MM.1S (cell line): ENCODE measurements around the gene PLSCR5.

Experiments used
- DNase-seq: peaks from one replicate; pipeline ENCODE4 v3.0.0-alpha.2; 2015
- H2AFZ ChIP-seq: fragments of 300-600 bp; sonication (generic); 2 replicates; pipeline ENCODE4 v1.6.0; 2016; ENCODE audit warnings: antibody characterized with exemption, low read length
- H3F3A ChIP-seq: fragments of 300-600 bp; sonication (generic); 2 replicates; pipeline ENCODE4 v1.6.1; 2016; ENCODE audit warnings: mild to moderate bottlenecking, antibody characterized with exemption, low read length, moderate library complexity, mixed read lengths; ENCODE audit not compliant: insufficient read depth
- H3K27ac ChIP-seq: fragments of 300-600 bp; sonication (generic); 2 replicates; pipeline ENCODE4 v1.5.1; 2016; ENCODE audit warnings: mild to moderate bottlenecking, low read length
- H3K27me3 ChIP-seq: fragments of 300-600 bp; sonication (generic); replicated peaks from 2 replicates; pipeline ENCODE4 v1.6.0; 2016; ENCODE audit warnings: low read length; ENCODE audit not compliant: insufficient read depth
- H3K36me3 ChIP-seq: fragments of 300-600 bp; sonication (generic); replicated peaks from 2 replicates; pipeline ENCODE4 v1.6.1; 2016; ENCODE audit warnings: mild to moderate bottlenecking, low read length, mixed read lengths; ENCODE audit not compliant: insufficient read depth
- H3K4me1 ChIP-seq: fragments of 300-600 bp; sonication (generic); 2 replicates; pipeline ENCODE4 v1.6.1; 2016; ENCODE audit warnings: low read length, mixed read lengths
- H3K4me2 ChIP-seq: fragments of 300-600 bp; sonication (generic); 2 replicates; pipeline ENCODE4 v1.6.0; 2016; ENCODE audit warnings: low read depth, low read length
- H3K4me3 ChIP-seq: fragments of 300-600 bp; sonication (generic); 2 replicates; pipeline ENCODE4 v1.5.1; 2016; ENCODE audit warnings: low read length, mixed read lengths
- H3K79me2 ChIP-seq: fragments of 300-600 bp; sonication (generic); 2 replicates; pipeline ENCODE4 v1.6.1; 2016; ENCODE audit warnings: mixed run types, low read length, mixed read lengths
- H3K9ac ChIP-seq: fragments of 300-600 bp; sonication (generic); 2 replicates; pipeline ENCODE4 v1.6.1; 2016; ENCODE audit warnings: low read length, mixed read lengths
- H3K9me2 ChIP-seq: fragments of 300-600 bp; sonication (generic); replicated peaks from 2 replicates; pipeline ENCODE4 v1.6.1; 2016; ENCODE audit warnings: mild to moderate bottlenecking, low read length, mixed read lengths; ENCODE audit not compliant: insufficient read depth
- H3K9me3 ChIP-seq: fragments of 300-600 bp; sonication (generic); replicated peaks from 2 replicates; pipeline ENCODE4 v1.6.1; 2016; ENCODE audit warnings: mild to moderate bottlenecking, low read length, mixed read lengths; ENCODE audit not compliant: insufficient read depth
- H4K20me1 ChIP-seq: fragments of 300-600 bp; sonication (generic); 2 replicates; pipeline ENCODE4 v1.6.1; 2016; ENCODE audit warnings: mild to moderate bottlenecking, low read length, moderate library complexity, mixed read lengths; ENCODE audit not compliant: insufficient read depth
- CTCF ChIP-seq: fragments of 300-600 bp; sonication (generic); IDR thresholded peaks from 2 replicates; pipeline ENCODE4 v1.5.1; 2016; ENCODE audit warnings: antibody characterized with exemption, low read length, mixed read lengths
- EZH2 ChIP-seq: fragments of 300-600 bp; sonication (generic); optimal IDR thresholded peaks from 2 replicates; pipeline ENCODE3; 2017; ENCODE audit warnings: low read depth, mild to moderate bottlenecking, antibody characterized with exemption, low read length, mixed read lengths
- EZH2phosphoT487 ChIP-seq: fragments of 300-600 bp; sonication (generic); IDR thresholded peaks from 2 replicates; pipeline ENCODE4 v1.6.1; 2018; ENCODE audit warnings: antibody characterized with exemption, low read length

PLSCR5 gene

DNA sequence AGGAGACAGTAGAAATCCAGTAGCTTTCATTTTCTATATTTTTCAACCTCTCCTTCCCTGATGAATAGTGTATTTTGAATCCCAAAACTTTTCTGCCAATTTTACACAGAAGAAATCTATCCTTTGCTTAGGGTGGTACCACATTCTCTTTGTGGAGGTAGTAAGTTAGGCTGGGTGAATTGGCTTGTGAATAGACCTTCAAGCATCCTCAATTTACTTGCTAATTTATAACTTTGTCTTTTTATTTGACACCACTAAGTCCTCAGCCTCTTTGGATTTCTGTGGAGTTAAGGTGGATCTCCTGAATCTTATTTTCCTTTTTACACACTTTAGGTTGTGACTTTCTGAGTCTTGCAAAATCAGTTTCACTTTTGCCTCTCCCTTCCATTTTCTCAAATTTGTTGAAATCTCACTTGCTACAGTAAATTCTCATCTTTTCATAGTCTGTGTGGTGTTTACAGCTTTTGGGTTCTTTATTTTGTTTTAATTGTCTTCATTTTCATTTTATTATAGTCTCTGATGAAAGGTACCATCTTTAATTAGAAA, 55.0 kb downstream of the PLSCR5 start:
- Histone ChIP-seq H3K9me3 (no peaks in the 10 kb centered on the region), H2AFZ (peak overlapping the region; percentile 31; the same call in 1 of the 2 replicates), H3K27me3 (no peaks in the 10 kb centered on the region), H4K20me1 (no peaks in the 10 kb centered on the region), H3K79me2 (no peaks in the 10 kb centered on the region), H3K4me2 (peak overlapping the region; percentile 38), H3K4me1 (peaks cover 32% of the 10 kb centered on the region), H3K9ac (no peak overlapping the region), H3K27ac (no peak overlapping the region), H3F3A (peaks cover 24% of the 10 kb centered on the region), H3K4me3 (0 out of 2 replicates have a peak overlapping the region, but pooled peaks have one; percentile 5), H3K9me2 (no peaks in the 10 kb centered on the region), H3K36me3 (no peaks in the 10 kb centered on the region)
- peak; percentile 45 for DNase-seq
- TF ChIP-seq CTCF, result no peak

DNA sequence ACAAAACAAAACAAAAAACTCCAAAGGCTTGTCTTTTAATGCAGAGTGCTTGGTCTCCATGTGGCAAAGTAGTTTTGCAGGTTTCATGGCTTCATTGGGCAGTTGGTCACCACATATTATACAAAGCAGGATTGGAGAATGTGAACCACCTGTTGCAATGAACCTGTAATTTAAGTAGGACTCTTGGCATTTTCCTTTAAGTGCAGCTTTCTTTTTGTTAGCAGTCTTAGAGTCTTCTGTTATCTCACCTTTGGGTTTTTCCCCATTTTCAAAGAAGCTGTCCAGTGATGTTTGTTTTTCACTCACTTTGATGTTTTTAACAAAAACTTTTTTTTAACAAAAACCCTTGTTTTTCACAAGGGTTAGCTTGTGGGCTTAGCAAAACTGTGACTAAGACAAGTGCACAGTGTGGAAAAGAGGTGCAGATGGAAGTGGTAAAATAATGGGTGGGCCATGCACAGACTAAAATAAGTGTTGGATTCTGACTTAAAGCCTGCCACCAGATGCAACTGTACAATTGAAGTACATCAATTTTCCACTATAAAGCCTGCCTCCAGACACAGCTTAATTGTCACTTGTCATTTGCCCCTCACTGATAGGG, 57.8 kb downstream of the PLSCR5 start:
- no peaks in the 10 kb centered on the region for H3K27me3 ChIP-seq
- DNase-seq, result peak; percentile 55
- H3K9ac ChIP-seq, result no peak overlapping the region
- H3K4me3 ChIP-seq, result no peak overlapping the region
- H3K4me1 ChIP-seq, result peaks cover 39% of the 10 kb centered on the region
- no peak overlapping the region for H2AFZ ChIP-seq
- TF ChIP-seq CTCF (no peak), EZH2phosphoT487 (no peak), EZH2 (no peak)
- H3F3A ChIP-seq, result peaks cover 35% of the 10 kb centered on the region
- peak overlapping the region; percentile 10 for H3K4me2 ChIP-seq
- no peaks in the 10 kb centered on the region for H3K36me3 ChIP-seq
- H4K20me1 ChIP-seq, result no peaks in the 10 kb centered on the region
- H3K9me2 ChIP-seq, result no peaks in the 10 kb centered on the region
- peak overlapping the region; percentile 34; the same call in 1 of the 2 replicates for H3K27ac ChIP-seq
- no peaks in the 10 kb centered on the region for H3K9me3 ChIP-seq
- H3K79me2 ChIP-seq, result peaks cover 17% of the 10 kb centered on the region

- H3F3A ChIP-seq, result peaks cover 35% of the 10 kb centered on the region
- TF ChIP-seq EZH2 (no peak), CTCF (no peak), EZH2phosphoT487 (no peak)
- peaks cover 48% of the 10 kb centered on the region for H3K4me1 ChIP-seq
- peak overlapping the region; percentile 34; the same call in 1 of the 2 replicates for H3K27ac ChIP-seq
- H3K36me3 ChIP-seq, result no peaks in the 10 kb centered on the region
- no peaks in the 10 kb centered on the region for H4K20me1 ChIP-seq
- peaks cover 25% of the 10 kb centered on the region for H3K79me2 ChIP-seq
- no peaks in the 10 kb centered on the region for H3K27me3 ChIP-seq
- H3K9me3 ChIP-seq, result no peaks in the 10 kb centered on the region
- H3K9ac ChIP-seq, result no peak overlapping the region
- H3K4me2 ChIP-seq, result peak overlapping the region; percentile 10; the same call in 1 of the 2 replicates
- DNase-seq, result peak; percentile 83
- H3K4me3 ChIP-seq, result no peak overlapping the region
- no peak overlapping the region for H2AFZ ChIP-seq
- H3K9me2 ChIP-seq, result no peaks in the 10 kb centered on the region
Observed at GRCh38 chr3:146546366-146546965, 58.7 kb downstream of the PLSCR5 start.
